Skin epidermis (tissue), 12 donors: ENCODE data around the gene SCFD2.
"Not testable (repeated sequence)": the region's sequence is repeated elsewhere in the genome, so short reads cannot be mapped to it uniquely, and the experiment has no call there.

Experiments used
- H3K27ac ChIP-seq, 21 experiments: fragments of 200-600 bp; sonication (generic) in 11 of 21; one replicate each; pipeline ENCODE4 v1.5.0; 2020; ENCODE audit warnings: mild to moderate bottlenecking in 3 of 21, inconsistent platforms in 2 of 21, moderate library complexity in 2 of 21
- H3K4me3 ChIP-seq, 7 experiments: fragments of 200-600 bp; sonication (generic) in 2 of 7; one replicate each; pipeline ENCODE4 v1.5.0; 2020; ENCODE audit warnings: inconsistent platforms in 2 of 7, mild to moderate bottlenecking in 2 of 7, moderate library complexity in 1 of 7

SCFD2 gene

GRCh38 chr4:53274609-53275268 lies 91.1 kb downstream of the SCFD2 start:
- no peak overlapping the region for H3K4me3 ChIP-seq
- no peak overlapping the region for H3K27ac ChIP-seq

GRCh38 chr4:53273726-53274125 lies 92.1 kb downstream of the SCFD2 start:
- no peak overlapping the region for H3K4me3 ChIP-seq
- H3K27ac ChIP-seq, result no peak overlapping the region

- Histone ChIP-seq H3K27ac (no peak overlapping the region), H3K4me3 (no peak overlapping the region)
Measured at GRCh38 chr4:53267026-53267425, 98.8 kb downstream of the SCFD2 start.

- H3K27ac ChIP-seq, H3K4me3 ChIP-seq: not testable (repeated sequence)
Measured at GRCh38 chr4:53255986-53256385, 109.9 kb downstream of the SCFD2 start.

- Histone ChIP-seq H3K4me3 (no peak overlapping the region), H3K27ac (no peak overlapping the region)
Measured at GRCh38 chr4:53240573-53240972, 125.3 kb downstream of the SCFD2 start.

- not testable (repeated sequence) for H3K4me3 ChIP-seq, H3K27ac ChIP-seq
Measured at GRCh38 chr4:53238352-53238751, 127.5 kb downstream of the SCFD2 start.

- H3K27ac ChIP-seq, H3K4me3 ChIP-seq: not testable (repeated sequence)
Measured at GRCh38 chr4:53237811-53238210, 128.1 kb downstream of the SCFD2 start.

- H3K27ac ChIP-seq, H3K4me3 ChIP-seq: not testable (repeated sequence)
Measured at GRCh38 chr4:53236624-53237023, 129.2 kb downstream of the SCFD2 start.

- H3K4me3 ChIP-seq, result no peak overlapping the region
- H3K27ac ChIP-seq, result no peak overlapping the region
Measured at GRCh38 chr4:53235547-53235946, 130.3 kb downstream of the SCFD2 start.

- H3K27ac ChIP-seq, result no peak overlapping the region
- no peak overlapping the region for H3K4me3 ChIP-seq
Measured at GRCh38 chr4:53234669-53235068, 131.2 kb downstream of the SCFD2 start.

- H3K27ac ChIP-seq, result no peak overlapping the region
- H3K4me3 ChIP-seq, result no peak overlapping the region
Measured at GRCh38 chr4:53234111-53234510, 131.8 kb downstream of the SCFD2 start.

- Histone ChIP-seq H3K27ac (no peak overlapping the region), H3K4me3 (no peak overlapping the region)
Measured at GRCh38 chr4:53233114-53233795, 132.6 kb downstream of the SCFD2 start.

GRCh38 chr4:53232371-53232770 lies 133.5 kb downstream of the SCFD2 start:
- Histone ChIP-seq H3K4me3 (no peak overlapping the region), H3K27ac (no peak overlapping the region)

- H3K4me3 ChIP-seq, result no peak overlapping the region
- no peak overlapping the region for H3K27ac ChIP-seq
Measured at GRCh38 chr4:53228036-53228435, 137.8 kb downstream of the SCFD2 start.

GRCh38 chr4:53227451-53227850 lies 138.4 kb downstream of the SCFD2 start:
- no peak overlapping the region for H3K4me3 ChIP-seq
- H3K27ac ChIP-seq, result no peak overlapping the region

- no peak overlapping the region for H3K4me3 ChIP-seq
- no peak overlapping the region for H3K27ac ChIP-seq
Measured at GRCh38 chr4:53221832-53222480, 143.9 kb downstream of the SCFD2 start.

- H3K4me3 ChIP-seq, H3K27ac ChIP-seq: not testable (repeated sequence)
Measured at GRCh38 chr4:53219148-53219547, 146.7 kb downstream of the SCFD2 start.

GRCh38 chr4:53208753-53209152 lies 157.1 kb downstream of the SCFD2 start:
- H3K27ac ChIP-seq, result no peak overlapping the region

GRCh38 chr4:53205970-53206369 lies 159.9 kb downstream of the SCFD2 start:
- Histone ChIP-seq H3K27ac (no peak overlapping the region), H3K4me3 (no peak overlapping the region)

More at GRCh38 chr4:53208753-53209152, 157.1 kb downstream of the SCFD2 start:
- H3K4me3 ChIP-seq, result no peak overlapping the region

- H3K27ac ChIP-seq, result no peak overlapping the region
Measured at GRCh38 chr4:53199356-53199755, 166.5 kb downstream of the SCFD2 start.

GRCh38 chr4:53197772-53198142 lies 168.1 kb downstream of the SCFD2 start:
- no peak overlapping the region for H3K27ac ChIP-seq

More at GRCh38 chr4:53199356-53199755, 166.5 kb downstream of the SCFD2 start:
- no peak overlapping the region for H3K4me3 ChIP-seq

More at GRCh38 chr4:53197772-53198142, 168.1 kb downstream of the SCFD2 start:
- no peak overlapping the region for H3K4me3 ChIP-seq
